OCI-LY3 (cell line): Measurements from ENCODE around the gene LPIN2.

Experiments
- EZH2phosphoT487 ChIP-seq: fragments of 200-600 bp; shearing (Covaris generic); IDR thresholded peaks from 2 replicates; pipeline ENCODE4 v1.6.1; 2018; ENCODE audit warnings: antibody characterized with exemption, mixed run types, low read depth
- TF ChIP-seq, protein P1 (sequence below): fragments of 200-600, 300-600 bp; sonication (generic); IDR thresholded peaks from 2 replicates; pipeline ENCODE4 v1.5.1; 2014; ENCODE audit warnings: antibody characterized with exemption, low read length, low read depth

DNA sequence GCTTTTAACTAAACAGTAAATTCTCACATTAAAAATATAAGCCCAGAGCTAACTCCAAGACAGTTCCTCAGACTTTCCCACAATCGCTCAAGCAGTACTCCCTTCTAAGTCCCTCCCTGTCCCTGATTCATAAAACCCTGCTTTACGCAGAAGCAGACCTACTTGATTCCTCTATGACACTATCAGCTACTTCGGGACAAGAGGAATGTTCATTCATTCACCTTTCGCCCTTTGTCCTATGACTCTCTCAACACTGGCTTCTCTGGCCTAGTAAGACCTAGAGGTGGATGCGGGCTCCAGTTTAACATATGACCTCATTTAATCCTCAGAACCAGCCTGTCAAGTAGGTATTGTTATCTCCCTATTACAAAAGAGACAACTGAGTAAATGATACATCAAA lies 10.2 kb downstream of the LPIN2 start:
- TF ChIP-seq, protein P1, sequence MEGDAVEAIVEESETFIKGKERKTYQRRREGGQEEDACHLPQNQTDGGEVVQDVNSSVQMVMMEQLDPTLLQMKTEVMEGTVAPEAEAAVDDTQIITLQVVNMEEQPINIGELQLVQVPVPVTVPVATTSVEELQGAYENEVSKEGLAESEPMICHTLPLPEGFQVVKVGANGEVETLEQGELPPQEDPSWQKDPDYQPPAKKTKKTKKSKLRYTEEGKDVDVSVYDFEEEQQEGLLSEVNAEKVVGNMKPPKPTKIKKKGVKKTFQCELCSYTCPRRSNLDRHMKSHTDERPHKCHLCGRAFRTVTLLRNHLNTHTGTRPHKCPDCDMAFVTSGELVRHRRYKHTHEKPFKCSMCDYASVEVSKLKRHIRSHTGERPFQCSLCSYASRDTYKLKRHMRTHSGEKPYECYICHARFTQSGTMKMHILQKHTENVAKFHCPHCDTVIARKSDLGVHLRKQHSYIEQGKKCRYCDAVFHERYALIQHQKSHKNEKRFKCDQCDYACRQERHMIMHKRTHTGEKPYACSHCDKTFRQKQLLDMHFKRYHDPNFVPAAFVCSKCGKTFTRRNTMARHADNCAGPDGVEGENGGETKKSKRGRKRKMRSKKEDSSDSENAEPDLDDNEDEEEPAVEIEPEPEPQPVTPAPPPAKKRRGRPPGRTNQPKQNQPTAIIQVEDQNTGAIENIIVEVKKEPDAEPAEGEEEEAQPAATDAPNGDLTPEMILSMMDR, result no peak
- no peak for TF ChIP-seq EZH2phosphoT487
